WTC11 (cell line): Measurements from ENCODE around the gene CD276. TPM values are rescaled to one million over a fixed set of nuclear protein-coding genes. Genes with fewer than 3 reads are reported as not detected.

Experiments
- ATAC-seq: fragments of 200-7000 bp; cut with Tn5 transposase; 2 replicates; pipeline ENCODE4 v1.10.0; 2021; ENCODE audit warnings: mild to moderate bottlenecking, moderate library complexity
- CTCF ChIA-PET: fragments of 300-600 bp; sonication (Branson Sonifier 250); formaldehyde crosslinking; loops from one replicate; lab custom pipeline; 2021; ENCODE audit warnings: antibody characterized with exemption; lab: Charles Lee
- POLR2A ChIA-PET: fragments of 350-600 bp; sonication (Branson Sonifier 250); formaldehyde crosslinking; loops from one replicate; lab custom pipeline; 2021; ENCODE audit warnings: antibody characterized with exemption; lab: Charles Lee
- DNase-seq: peaks from one replicate; pipeline ENCODE4 v3.0.0; 2021; ENCODE audit warnings: low spot score
- H3K27ac Mint-ChIP-seq: 2 replicates; pipeline ENCODE4 v1.8.0; 2021; ENCODE audit warnings: mixed read lengths
- H3K27me3 Mint-ChIP-seq: 2 replicates; pipeline ENCODE4 v1.8.0; 2021; ENCODE audit warnings: low read depth, mild to moderate bottlenecking, moderate library complexity, mixed read lengths
- H3K36me3 Mint-ChIP-seq: 2 replicates; pipeline ENCODE4 v1.8.0; 2021; ENCODE audit warnings: mixed read lengths
- H3K4me1 Mint-ChIP-seq: 2 replicates; pipeline ENCODE4 v1.8.0; 2022; ENCODE audit warnings: mixed read lengths
- H3K4me3 Mint-ChIP-seq: 2 replicates; pipeline ENCODE4 v1.8.0; 2021; ENCODE audit warnings: mild to moderate bottlenecking, moderate library complexity, mixed read lengths
- H3K9me3 Mint-ChIP-seq: 2 replicates; pipeline ENCODE4 v1.8.0; 2021; ENCODE audit warnings: mixed read lengths
- JUN ChIP-seq: sonication (generic); formaldehyde crosslinking; IDR thresholded peaks from 2 replicates; pipeline ENCODE4 v1.8.0; 2023; ENCODE audit warnings: mild to moderate bottlenecking, missing genetic modification reagents
- SMAD3 ChIP-seq: sonication (generic); formaldehyde crosslinking; IDR thresholded peaks from 2 replicates; pipeline ENCODE4 v1.8.0; 2022; ENCODE audit warnings: missing genetic modification reagents, mild to moderate bottlenecking, borderline replicate concordance
- SOX15 ChIP-seq: fragments of 250-450 bp; sonication (Bioruptor Pico); IDR thresholded peaks from 2 replicates; pipeline ENCODE4 v1.9.0; 2021; ENCODE audit warnings: mild to moderate bottlenecking
- ZNF219 ChIP-seq: sonication (generic); formaldehyde crosslinking; IDR thresholded peaks from 2 replicates; pipeline ENCODE4 v1.8.0; 2023; ENCODE audit warnings: missing genetic modification reagents, mild to moderate bottlenecking, borderline replicate concordance
- ZNF396 ChIP-seq: fragments of 250-450 bp; sonication (Bioruptor Pico); IDR thresholded peaks from 2 replicates; pipeline ENCODE4 v1.8.0; 2021; ENCODE audit warnings: mild to moderate bottlenecking, moderate library complexity, borderline replicate concordance
- total RNA-seq: library from RNA; stranded (reverse); gene quantifications from 3 replicates; pipeline ENCODE4 v1.2.3, GENCODE V29; 2021
- TF ChIP-seq, protein P1 (sequence below): sonication (generic); formaldehyde crosslinking; IDR thresholded peaks from 2 replicates; pipeline ENCODE4 v1.8.0; 2023; ENCODE audit warnings: missing genetic modification reagents, mild to moderate bottlenecking, borderline replicate concordance
- TF ChIP-seq, protein P2 (sequence below): sonication (generic); formaldehyde crosslinking; IDR thresholded peaks from 2 replicates; pipeline ENCODE4 v1.8.1; 2022; ENCODE audit warnings: low read depth, mild to moderate bottlenecking, moderate library complexity, missing genetic modification reagents, borderline replicate concordance
- TF ChIP-seq, protein P3 (sequence below): sonication (generic); formaldehyde crosslinking; IDR thresholded peaks from 2 replicates; pipeline ENCODE4 v1.8.0; 2023; ENCODE audit warnings: mild to moderate bottlenecking, missing genetic modification reagents
- TF ChIP-seq, protein P4 (sequence below): sonication (generic); formaldehyde crosslinking; IDR thresholded peaks from 2 replicates; pipeline ENCODE4 v1.8.1; 2023; ENCODE audit warnings: mild to moderate bottlenecking, missing genetic modification reagents, borderline replicate concordance

Gene CD276
- total RNA-seq, 1 experiment from 2014 or later = 153 TPM

DNA sequence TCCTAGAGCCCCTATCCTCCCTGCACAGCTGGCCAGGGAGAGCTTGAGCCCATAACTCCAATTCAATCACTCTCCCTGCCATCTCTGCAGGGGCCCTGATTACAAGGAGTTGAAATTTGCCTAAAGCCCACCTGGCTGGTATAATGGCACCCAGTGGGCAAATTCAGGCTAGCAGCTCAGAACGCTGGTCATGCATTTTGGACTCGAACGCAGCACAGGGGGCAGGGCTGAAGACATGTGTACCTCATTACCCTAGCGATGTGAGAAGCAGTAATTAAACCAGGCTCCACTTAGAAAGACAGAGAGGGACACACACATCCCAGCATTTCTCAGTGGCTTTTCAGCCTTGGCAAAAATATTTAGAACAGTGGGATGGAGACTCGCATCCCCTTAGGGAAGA is 65.8 kb downstream of the CD276 start:
- peaks cover 51% of the 10 kb centered on the region for H3K4me1 Mint-ChIP-seq
- peaks cover 26% of the 10 kb centered on the region for H3K27me3 Mint-ChIP-seq
- no peaks in the 10 kb centered on the region for H3K36me3 Mint-ChIP-seq
- TF ChIP-seq SMAD3 (CRISPR knock-in tag) = no peak
- TF ChIP-seq, protein P1, sequence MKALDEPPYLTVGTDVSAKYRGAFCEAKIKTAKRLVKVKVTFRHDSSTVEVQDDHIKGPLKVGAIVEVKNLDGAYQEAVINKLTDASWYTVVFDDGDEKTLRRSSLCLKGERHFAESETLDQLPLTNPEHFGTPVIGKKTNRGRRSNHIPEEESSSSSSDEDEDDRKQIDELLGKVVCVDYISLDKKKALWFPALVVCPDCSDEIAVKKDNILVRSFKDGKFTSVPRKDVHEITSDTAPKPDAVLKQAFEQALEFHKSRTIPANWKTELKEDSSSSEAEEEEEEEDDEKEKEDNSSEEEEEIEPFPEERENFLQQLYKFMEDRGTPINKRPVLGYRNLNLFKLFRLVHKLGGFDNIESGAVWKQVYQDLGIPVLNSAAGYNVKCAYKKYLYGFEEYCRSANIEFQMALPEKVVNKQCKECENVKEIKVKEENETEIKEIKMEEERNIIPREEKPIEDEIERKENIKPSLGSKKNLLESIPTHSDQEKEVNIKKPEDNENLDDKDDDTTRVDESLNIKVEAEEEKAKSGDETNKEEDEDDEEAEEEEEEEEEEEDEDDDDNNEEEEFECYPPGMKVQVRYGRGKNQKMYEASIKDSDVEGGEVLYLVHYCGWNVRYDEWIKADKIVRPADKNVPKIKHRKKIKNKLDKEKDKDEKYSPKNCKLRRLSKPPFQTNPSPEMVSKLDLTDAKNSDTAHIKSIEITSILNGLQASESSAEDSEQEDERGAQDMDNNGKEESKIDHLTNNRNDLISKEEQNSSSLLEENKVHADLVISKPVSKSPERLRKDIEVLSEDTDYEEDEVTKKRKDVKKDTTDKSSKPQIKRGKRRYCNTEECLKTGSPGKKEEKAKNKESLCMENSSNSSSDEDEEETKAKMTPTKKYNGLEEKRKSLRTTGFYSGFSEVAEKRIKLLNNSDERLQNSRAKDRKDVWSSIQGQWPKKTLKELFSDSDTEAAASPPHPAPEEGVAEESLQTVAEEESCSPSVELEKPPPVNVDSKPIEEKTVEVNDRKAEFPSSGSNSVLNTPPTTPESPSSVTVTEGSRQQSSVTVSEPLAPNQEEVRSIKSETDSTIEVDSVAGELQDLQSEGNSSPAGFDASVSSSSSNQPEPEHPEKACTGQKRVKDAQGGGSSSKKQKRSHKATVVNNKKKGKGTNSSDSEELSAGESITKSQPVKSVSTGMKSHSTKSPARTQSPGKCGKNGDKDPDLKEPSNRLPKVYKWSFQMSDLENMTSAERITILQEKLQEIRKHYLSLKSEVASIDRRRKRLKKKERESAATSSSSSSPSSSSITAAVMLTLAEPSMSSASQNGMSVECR (CRISPR knock-in tag) = no peak
- no peak for TF ChIP-seq SOX15
- TF ChIP-seq ZNF219 (CRISPR knock-in tag) = no peak
- TF ChIP-seq ZNF396 (CRISPR knock-in tag) = no peak
- TF ChIP-seq, protein P2, sequence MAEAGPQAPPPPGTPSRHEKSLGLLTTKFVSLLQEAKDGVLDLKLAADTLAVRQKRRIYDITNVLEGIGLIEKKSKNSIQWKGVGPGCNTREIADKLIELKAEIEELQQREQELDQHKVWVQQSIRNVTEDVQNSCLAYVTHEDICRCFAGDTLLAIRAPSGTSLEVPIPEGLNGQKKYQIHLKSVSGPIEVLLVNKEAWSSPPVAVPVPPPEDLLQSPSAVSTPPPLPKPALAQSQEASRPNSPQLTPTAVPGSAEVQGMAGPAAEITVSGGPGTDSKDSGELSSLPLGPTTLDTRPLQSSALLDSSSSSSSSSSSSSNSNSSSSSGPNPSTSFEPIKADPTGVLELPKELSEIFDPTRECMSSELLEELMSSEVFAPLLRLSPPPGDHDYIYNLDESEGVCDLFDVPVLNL = no peak
- no peak overlapping the region for H3K27ac Mint-ChIP-seq
- no peak for ATAC-seq
- H3K4me3 Mint-ChIP-seq = no peak overlapping the region
- no peaks in the 10 kb centered on the region for H3K9me3 Mint-ChIP-seq
- CTCF ChIA-PET = interaction anchor here (1.3 to 6.7 kb wide), 3 partner anchors 13 to 46 kb away, joined by 3 to 32 read pairs (median 5); no protein-coding TSS in a partner anchor
- no peak for DNase-seq
- POLR2A ChIA-PET = no interaction called here

DNA sequence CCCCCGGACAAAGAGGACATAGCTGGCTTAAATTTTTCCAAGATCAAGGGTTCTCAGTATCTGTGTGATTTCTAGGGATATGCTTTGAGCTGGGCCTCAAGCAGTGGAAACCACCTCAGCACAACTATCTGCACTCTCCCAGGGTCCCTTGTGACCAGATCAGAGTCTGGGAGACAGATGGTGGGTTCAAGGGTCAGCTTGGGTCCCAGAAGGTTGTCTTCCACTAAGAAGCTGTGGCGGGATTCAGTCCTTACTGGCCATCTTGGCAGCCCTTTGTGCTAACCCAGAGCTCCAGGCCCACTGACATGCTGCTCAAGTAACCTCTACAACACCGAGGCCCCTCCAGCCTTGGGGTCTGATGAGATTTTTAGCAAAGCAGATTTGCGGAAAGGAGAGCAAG is 66.3 kb downstream of the CD276 start:
- DNase-seq (no peak), ATAC-seq (no peak)
- Mint-ChIP-seq H3K4me3 (peak overlapping the region; percentile 31), H3K36me3 (no peaks in the 10 kb centered on the region), H3K9me3 (no peaks in the 10 kb centered on the region), H3K27ac (no peak overlapping the region)
- TF ChIP-seq, protein P3, sequence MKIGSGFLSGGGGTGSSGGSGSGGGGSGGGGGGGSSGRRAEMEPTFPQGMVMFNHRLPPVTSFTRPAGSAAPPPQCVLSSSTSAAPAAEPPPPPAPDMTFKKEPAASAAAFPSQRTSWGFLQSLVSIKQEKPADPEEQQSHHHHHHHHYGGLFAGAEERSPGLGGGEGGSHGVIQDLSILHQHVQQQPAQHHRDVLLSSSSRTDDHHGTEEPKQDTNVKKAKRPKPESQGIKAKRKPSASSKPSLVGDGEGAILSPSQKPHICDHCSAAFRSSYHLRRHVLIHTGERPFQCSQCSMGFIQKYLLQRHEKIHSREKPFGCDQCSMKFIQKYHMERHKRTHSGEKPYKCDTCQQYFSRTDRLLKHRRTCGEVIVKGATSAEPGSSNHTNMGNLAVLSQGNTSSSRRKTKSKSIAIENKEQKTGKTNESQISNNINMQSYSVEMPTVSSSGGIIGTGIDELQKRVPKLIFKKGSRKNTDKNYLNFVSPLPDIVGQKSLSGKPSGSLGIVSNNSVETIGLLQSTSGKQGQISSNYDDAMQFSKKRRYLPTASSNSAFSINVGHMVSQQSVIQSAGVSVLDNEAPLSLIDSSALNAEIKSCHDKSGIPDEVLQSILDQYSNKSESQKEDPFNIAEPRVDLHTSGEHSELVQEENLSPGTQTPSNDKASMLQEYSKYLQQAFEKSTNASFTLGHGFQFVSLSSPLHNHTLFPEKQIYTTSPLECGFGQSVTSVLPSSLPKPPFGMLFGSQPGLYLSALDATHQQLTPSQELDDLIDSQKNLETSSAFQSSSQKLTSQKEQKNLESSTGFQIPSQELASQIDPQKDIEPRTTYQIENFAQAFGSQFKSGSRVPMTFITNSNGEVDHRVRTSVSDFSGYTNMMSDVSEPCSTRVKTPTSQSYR (CRISPR knock-in tag) = no peak
- TF ChIP-seq, all 79 proteins: peak for 0
- peaks cover 26% of the 10 kb centered on the region for H3K27me3 Mint-ChIP-seq
- ChIA-PET CTCF (interaction anchor here (1.0 to 6.7 kb wide), 5 partner anchors 14 to 177 kb away, joined by 3 to 32 read pairs (median 3); no protein-coding TSS in a partner anchor), POLR2A (no interaction called here)
- H3K4me1 Mint-ChIP-seq = peaks cover 48% of the 10 kb centered on the region

DNA sequence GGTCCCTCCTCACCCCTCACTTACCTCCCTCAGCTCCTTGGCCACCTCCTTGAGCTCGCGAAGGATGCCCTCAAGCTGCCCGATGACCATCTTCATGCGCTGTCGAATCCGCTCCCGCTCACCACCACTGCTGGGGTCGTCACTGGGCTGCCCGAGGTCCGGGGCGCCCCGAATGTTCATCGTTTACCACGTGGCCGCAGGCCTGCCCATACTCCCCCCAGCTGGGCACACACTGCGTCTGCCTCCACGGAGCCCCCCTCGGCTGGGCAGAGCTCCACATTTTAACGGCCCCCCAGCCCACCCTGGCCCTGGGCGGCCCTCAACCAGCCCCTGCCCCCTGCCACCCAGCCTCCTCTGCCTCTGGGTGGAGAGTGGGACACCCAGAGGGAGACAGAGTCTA is 66.8 kb downstream of the CD276 start:
- ChIA-PET POLR2A (interaction anchor here (0.7 kb wide), 1 partner anchor 17 kb away, joined by 3 read pairs; no protein-coding TSS in a partner anchor), CTCF (interaction anchor here (0.6 to 6.7 kb wide), 9 partner anchors 14 to 177 kb away, joined by 3 to 32 read pairs (median 4); no protein-coding TSS in a partner anchor)
- H3K4me3 Mint-ChIP-seq = peak overlapping the region; percentile 77

More for the DNA sequence above, 66.8 kb downstream of the CD276 start:
- ATAC-seq (no peak), DNase-seq (no peak)
- Mint-ChIP-seq H3K27ac (no peak overlapping the region), H3K9me3 (no peaks in the 10 kb centered on the region), H3K36me3 (no peaks in the 10 kb centered on the region), H3K27me3 (peaks cover 26% of the 10 kb centered on the region), H3K4me1 (peaks cover 50% of the 10 kb centered on the region)
- TF ChIP-seq, protein P4, sequence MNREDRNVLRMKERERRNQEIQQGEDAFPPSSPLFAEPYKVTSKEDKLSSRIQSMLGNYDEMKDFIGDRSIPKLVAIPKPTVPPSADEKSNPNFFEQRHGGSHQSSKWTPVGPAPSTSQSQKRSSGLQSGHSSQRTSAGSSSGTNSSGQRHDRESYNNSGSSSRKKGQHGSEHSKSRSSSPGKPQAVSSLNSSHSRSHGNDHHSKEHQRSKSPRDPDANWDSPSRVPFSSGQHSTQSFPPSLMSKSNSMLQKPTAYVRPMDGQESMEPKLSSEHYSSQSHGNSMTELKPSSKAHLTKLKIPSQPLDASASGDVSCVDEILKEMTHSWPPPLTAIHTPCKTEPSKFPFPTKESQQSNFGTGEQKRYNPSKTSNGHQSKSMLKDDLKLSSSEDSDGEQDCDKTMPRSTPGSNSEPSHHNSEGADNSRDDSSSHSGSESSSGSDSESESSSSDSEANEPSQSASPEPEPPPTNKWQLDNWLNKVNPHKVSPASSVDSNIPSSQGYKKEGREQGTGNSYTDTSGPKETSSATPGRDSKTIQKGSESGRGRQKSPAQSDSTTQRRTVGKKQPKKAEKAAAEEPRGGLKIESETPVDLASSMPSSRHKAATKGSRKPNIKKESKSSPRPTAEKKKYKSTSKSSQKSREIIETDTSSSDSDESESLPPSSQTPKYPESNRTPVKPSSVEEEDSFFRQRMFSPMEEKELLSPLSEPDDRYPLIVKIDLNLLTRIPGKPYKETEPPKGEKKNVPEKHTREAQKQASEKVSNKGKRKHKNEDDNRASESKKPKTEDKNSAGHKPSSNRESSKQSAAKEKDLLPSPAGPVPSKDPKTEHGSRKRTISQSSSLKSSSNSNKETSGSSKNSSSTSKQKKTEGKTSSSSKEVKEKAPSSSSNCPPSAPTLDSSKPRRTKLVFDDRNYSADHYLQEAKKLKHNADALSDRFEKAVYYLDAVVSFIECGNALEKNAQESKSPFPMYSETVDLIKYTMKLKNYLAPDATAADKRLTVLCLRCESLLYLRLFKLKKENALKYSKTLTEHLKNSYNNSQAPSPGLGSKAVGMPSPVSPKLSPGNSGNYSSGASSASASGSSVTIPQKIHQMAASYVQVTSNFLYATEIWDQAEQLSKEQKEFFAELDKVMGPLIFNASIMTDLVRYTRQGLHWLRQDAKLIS (CRISPR knock-in tag) = no peak
- no peak for TF ChIP-seq JUN (CRISPR knock-in tag)
